ENCODE measurements around the gene CHCHD4.
A peak's percentile ranks its signal among the peaks of the same experiment; 100 is the strongest.
"Not testable (repeated sequence)": the region's sequence is repeated elsewhere in the genome, so short reads cannot be mapped to it uniquely, and the experiment has no call there.

The CHCHD4 gene

DNA sequence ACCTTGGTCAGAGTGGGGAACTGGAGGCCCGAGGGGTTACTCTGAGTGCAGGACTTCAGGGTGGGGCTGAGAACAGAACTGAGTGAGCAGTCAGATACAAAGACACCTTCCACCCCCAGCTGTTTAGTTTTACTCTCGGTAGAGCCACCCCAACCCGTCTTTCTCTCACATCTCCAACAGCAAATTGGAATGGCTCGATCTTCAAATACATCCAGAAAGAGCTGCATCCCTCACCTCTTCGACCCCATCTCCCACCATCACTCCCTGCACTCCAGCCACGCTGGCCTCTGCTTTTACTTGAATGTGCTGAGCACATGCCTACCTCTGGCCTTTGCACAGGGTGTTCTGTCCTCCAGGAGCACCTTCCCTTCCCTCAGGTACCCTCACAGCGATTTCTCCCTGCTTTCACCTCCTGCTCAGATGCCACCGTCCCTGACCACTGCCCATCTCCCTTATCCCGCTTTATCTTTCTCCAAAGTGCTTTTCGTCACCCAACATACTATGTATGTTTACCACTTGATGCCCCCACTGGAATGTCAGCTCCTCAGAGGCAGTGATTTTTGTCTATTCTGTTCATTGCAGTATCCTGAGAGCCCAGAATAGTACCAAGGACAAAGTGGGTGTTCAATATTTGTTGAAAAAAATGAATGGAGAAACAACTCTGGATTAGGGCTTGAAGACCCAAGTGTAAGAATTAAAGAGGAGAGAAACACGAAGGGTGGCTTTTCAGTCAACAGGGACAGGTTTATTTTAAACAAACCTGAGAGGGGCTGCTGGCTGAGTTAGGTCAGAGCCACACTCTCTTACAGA, 4.4 kb downstream of the CHCHD4 start:
- no peak for DNase-seq (ENCODE audit: low read depth in 2 of 2)

- no peak for DNase-seq (ENCODE audit: low read depth in 2 of 2)
These were observed 5.0 kb downstream of the CHCHD4 start for GRCh38 chr3:14119651-14120050.

DNA sequence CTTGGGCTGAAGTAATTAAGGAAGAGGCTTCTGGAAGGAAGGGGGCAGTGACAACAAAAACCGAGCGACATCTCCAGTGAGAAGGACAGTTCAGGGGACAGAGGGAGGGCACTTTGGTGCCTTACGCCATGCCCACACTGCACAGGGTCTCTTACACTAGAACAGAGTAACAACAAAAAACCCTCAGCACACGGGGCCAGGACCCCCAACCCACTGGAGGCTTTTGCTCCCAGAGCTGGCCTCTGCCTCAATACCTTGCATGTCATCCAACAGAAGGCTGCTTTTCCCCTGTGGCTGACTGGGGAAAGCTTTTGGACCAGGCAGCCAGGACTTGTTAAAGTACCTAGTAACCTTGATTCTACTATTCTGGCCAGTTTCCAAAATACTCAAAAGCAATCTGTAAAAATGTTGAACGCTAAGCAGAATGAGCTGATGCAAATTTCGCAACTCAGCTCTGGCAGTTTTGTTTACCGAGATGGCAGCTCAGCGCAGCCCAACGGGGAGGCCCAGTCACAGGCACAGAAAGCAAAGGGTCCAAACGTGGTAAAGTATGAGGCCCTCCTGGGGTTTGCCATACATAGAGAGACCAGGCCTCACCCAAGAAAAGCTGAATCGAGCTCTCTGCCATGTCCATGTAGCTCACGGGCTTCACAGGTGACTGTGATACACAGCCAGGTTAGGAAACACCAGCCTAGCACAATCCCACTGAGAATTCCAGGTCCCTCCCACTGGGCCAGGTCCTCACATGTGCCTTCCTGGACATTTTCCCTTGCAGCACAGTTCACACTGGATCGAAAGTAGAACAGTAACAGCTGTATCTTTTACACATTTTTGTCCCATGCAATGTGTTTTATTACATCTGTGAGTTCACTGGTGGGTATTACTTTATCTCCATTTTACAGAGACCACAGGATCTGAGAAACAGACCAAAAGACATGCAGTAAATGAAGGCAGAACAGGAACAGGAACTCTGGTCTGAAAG, 6.0 kb downstream of the CHCHD4 start:
- no peak for DNase-seq (ENCODE audit: low read depth in 2 of 2)

DNA sequence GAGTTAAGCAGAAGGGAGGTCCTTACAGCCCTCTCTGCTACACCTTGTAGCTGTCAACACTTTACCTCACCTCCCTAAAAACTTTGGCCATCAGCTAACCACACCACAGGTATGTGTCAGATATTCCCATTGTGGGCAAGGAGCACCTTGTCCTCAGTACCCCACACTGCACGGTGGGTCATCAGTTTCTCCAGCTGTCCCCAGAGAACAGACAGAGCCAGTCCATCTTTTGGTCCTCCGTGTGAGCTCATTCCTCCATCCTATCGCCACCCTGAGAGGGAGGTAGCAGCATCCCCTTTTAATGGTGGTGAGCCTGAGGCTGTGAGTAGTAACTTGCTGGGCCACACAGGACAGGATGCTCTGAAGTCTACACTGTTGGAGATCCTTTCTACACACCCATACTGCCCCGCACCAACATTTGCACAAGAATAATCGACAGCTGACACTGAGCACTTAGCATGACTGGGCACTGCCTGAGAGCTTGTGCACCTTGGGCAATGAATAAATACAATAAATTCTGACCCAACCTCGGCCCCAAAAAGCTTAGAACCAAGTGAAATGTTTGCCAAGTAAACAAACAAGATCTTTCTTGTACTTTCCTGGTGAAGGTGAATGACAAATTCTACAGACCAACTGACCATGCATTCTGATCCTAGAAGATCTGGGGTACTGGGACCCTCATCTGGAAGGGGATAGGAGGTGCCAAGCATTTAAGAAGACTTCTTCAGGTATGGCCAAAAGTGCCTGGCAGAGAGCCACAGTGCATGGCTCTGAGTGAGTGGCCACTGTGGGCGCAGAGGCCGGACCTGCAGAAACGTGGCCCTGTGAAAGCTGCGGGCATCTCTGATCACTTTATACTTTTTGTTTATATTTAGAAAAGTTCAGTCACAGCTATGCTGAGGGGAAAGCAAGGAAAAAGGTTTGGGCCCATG, 6.9 kb downstream of the CHCHD4 start:
- no peak for DNase-seq (ENCODE audit: low read depth in 2 of 2)

DNA sequence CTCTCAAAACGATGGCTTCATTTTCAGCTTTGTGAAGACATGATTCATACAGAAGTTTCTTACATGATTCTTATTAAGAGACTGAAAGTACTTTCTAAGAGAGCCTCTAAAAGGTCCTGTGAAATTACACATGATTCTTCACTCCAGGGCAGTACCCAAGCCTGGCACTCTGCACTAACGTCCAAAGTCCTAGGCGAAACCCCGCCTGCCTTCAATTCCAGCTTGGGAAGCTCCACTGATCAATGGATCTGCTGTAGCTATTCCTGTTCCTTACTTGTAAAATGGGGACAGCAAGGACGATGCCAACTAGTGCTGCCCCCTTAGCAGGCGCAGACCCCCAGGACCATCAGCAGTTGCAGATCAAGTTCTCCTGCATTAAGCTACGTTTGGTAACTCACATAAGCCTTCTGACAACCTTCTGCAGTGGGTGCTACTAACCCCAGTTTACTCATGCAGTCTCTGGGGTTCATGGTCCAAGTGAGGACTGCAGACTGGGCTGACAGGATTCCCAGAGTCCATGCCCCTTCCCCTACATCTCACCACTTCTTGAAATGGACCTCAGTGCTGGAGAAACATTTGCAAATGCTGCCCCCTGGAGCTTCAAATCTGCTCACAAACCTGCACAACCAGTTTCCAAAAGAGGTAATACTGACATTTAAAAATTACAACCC, 10.6 kb downstream of the CHCHD4 start:
- DNase-seq (ENCODE audit: low read depth in 2 of 2), result no peak

DNA sequence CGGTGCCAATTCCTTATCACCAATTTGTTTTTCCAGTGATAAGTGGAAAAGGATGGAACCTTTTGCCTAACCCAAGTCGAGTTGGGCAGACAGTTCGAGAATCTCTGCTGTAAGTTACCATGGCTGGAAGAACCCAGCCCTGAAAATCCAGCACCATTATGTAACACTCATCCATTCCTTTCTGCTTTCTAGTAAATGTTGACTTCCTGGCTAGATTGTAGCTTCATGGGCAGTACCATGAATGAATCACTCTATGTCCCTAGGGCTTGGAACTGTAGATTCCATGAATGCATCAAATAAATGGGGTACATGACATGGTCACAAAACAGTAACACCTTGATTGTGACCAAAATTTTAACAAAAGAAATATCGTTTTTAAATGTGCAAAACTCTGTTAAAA, 14.0 kb downstream of the CHCHD4 start:
- no peak for DNase-seq (ENCODE audit: low read depth in 2 of 2)

DNA sequence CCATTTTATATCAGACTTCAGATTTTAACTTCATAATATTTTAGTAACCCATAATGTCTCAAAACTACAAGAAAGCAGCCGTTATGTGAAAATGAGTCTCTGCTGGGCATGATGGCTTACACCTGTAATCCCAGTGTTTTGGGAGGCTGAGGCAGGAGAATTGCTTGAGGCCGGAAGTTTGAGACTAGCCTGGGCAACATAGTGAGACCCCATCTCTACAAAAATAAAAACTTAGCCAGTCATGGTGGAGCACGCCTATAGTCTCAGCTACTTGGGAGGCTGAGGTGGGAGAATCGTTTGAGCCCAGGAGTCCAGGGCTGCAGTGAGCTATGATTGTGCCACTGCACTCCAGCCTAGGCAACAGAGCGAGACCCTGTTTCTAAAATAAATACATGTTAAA, 14.8 kb downstream of the CHCHD4 start:
- not testable (repeated sequence) for DNase-seq (ENCODE audit: low read depth in 2 of 2)

DNA sequence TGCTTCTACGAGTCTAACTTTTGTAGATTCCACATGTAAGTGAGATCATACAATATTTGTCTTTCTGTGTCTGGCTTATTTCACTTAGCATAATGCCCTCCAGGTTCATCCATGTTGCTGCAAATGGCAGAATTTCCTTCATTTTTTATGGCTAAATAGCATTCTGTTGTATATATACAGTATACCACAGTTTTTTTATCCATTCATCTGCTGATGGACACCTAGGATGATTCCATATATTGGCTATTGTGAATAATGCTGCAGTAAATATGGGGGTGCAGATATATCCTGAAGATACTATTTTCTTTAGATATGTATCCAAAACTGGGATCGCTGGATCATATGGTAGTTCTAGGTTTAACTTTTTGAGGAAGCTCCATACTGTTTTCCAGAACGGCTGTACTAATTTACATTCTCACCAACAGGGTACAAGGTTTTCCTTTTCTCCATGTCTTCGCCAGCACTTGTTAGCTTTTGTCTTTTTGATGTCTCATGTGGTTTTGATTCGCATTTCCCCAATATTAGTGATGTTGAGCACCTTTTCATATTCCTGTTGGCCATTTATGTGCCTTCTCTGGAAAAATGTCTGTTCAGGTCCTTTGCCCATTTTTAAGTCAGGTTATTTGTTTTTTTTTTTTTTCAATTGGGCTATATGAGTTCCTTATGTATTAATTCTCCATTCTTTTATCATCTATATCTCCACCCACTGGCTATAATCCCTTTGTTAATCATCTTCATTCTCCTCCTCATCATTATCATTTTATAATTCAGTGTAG, 26.9 kb downstream of the CHCHD4 start:
- no peak for DNase-seq (ENCODE audit: low read depth in 2 of 2)

- DNase-seq (ENCODE audit: low read depth in 2 of 2), result no peak
These were observed 27.9 kb downstream of the CHCHD4 start for GRCh38 chr3:14096742-14097141.

GRCh38 chr3:14093831-14094230, 30.8 kb downstream of the CHCHD4 start:
- no peak for DNase-seq (ENCODE audit: low read depth in 2 of 2)

DNA sequence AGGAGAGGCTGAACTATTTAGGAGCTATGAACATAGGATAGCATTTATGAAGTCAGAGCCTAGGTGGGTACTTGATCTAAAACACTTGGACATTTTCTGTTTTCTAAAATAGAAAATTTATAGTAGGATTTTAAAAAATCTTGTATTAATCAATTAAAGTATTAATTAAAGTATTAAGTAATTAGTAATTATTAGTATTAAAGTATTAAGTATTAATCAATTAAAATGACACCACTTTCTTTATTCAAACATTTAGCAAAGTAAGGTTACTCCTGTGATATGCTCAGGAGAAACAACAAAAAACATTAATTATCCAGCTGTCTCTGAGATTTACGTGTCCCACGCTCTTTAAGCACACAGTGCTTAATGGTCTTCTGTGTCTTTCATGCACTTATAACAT, 32.2 kb downstream of the CHCHD4 start:
- no peak for DNase-seq (ENCODE audit: low read depth in 2 of 2)

- DNase-seq (ENCODE audit: low read depth in 2 of 2), result not testable (repeated sequence)
These were observed 32.7 kb downstream of the CHCHD4 start for GRCh38 chr3:14091959-14092358.

GRCh38 chr3:14087461-14087860, 37.2 kb downstream of the CHCHD4 start:
- not testable (repeated sequence) for DNase-seq (ENCODE audit: low read depth in 2 of 2)

DNA sequence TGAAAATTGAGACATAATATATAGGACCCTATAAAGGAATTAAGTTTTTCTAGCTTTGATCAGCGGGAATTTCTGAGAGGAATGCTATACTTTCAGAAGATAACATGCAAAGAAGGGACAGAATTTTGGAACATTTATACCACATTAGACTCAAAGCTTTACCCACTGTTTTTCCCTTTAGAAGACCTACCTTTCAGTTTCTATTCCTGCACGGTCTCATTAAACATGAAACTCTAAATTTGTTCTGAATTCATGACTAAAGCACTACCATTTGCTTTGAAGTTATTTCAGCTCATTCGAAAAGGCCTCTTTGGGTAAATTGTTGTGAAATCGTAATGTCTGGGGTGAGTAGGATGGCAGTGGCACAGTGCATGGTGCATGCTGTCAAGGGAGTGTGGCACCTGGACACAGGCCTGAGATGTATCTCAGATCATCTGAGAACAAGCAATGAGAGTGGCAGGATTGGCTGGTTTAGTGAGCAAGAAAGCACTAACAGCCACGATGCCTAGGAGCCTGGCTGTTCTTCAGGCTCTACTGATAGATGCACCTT, 42.5 kb downstream of the CHCHD4 start:
- DNase-seq (ENCODE audit: low read depth in 2 of 2), result peak; percentile 3 to 11

DNA sequence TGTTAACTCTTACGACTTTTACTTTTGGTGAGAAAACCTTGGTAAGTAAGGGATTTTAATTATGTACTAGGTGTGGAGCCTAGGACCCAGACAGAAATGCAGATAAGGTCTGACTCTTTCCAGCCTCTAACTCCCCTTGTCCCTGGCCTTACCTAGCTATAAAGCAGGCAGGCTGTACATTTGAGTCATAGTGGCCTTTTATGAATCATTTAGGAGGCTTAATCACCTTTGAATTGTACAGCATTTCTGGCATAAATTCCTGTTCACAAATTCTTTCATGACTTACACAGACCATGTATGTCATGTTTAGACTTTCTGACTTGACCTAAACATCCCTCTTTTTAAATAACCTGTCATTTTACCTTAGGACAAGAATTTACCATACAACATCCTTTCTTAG, 47.4 kb downstream of the CHCHD4 start:
- no peak for DNase-seq (ENCODE audit: low read depth in 2 of 2)

- not testable (repeated sequence) for DNase-seq (ENCODE audit: low read depth in 2 of 2)
These were observed 49.4 kb downstream of the CHCHD4 start for GRCh38 chr3:14075233-14075632.

DNA sequence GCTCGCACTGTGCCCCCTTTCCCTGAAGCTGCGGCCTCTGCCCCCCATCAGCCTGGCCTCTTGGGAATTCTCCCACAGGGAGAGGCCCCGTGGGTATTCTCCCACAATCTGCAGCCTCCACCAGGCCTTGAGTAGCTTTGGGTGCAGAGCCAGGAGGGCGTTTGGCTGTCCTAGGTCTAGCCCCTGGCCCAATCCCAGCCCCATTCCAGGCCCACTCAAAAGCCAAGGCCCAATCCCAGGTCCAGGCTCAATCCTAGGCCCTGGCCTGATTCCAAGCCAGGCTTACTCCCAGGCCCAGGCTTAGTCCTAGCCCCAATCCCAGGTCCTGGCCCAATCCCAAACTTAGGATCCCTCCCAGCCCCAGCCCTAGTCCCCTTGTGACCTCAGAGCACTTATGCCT, 59.8 kb downstream of the CHCHD4 start:
- DNase-seq (ENCODE audit: low read depth in 2 of 2), result no peak

DNA sequence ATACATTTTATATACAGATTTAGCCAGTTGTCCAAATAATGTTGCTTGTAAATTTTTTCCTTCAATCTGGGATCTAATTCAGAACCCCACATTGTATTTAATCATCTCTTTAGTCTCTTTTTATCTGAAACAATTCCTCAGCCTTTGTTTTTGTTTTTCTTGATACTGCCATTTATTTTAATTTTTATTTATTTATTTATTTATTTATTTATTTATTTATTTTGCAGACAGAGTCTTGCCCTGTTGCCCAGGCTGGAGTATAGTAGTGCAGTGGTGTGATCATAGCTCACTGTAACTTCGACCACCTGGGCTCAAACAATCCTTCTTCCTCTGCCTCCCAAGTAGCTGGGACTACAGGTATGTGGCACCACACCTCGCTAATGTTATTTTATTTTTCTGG, 61.5 kb downstream of the CHCHD4 start:
- DNase-seq (ENCODE audit: low read depth in 2 of 2), result no peak

Measured in stimulated activated CD4-positive, alpha-beta T cell treated with anti-CD3 and anti-CD28 coated beads, Interleukin-4, amount 100 ng/mL, for 48 hours (primary cell).